K562 (cell line): Measurements from ENCODE around the gene SLC17A1. TPM values are rescaled to one million over a fixed set of nuclear protein-coding genes. Genes with fewer than 3 reads are reported as not detected.

ENCODE experiments used
- ATAC-seq: fragments of 200-7000 bp; cut with Tn5 transposase; 3 replicates; pipeline ENCODE4 v1.9.1; 2020; ENCODE audit warnings: moderate library complexity
- BruUV-seq: library from RNA; stranded (reverse); fragments of 400-500 nt; replicated peaks from 2 replicates; lab custom pipeline; 2021; lab: Mats Ljungman, UMichigan
- CTCF ChIA-PET: fragments of 300-600 bp; formaldehyde crosslinking; extraction: SDS; loops from one replicate; lab custom pipeline; 2021; ENCODE audit warnings: low intra/inter-chr PET ratio; lab: Yijun Ruan, JAX
- POLR2A ChIA-PET: fragments of 300-600, 350-650 bp; sonication (Branson Sonifier 250); formaldehyde crosslinking; extraction: SDS; loops from one replicate; lab custom pipeline; 2021; ENCODE audit warnings: antibody characterized with exemption, inconsistent platforms; lab: Yijun Ruan, JAX
- DNase-seq, 4 experiments: peaks; one replicate each; pipeline versions ENCODE4 v3.0.0 to v3.0.0-alpha.2; 2011 to 2018; ENCODE audit warnings: low spot score in 3 of 4, mixed read lengths in 3 of 4; ENCODE audit errors: extremely low read depth in 1 of 4
- FAIRE-seq: peaks from 2 replicates; lab custom pipeline; 2011; peaks lifted over from hg19 to GRCh38; lab: Jason Lieb, UNC
- H2AFZ ChIP-seq: 2 replicates; pipeline ENCODE4 v1.6.0; 2011; ENCODE audit warnings: low read depth, low read length, control low read depth, inconsistent platforms
- H3K27ac ChIP-seq: fragments of 200-600 bp; 3 replicates; pipeline ENCODE4 v1.8.0; 2011; ENCODE audit warnings: low read depth, mild to moderate bottlenecking, control low read depth, inconsistent platforms, low read length, moderate library complexity, mixed read lengths; ENCODE audit errors: extremely low read depth
- H3K27me3 ChIP-seq, 2 experiments: fragments of 300-600 bp in 1 of 2; 2 replicates in 1 of 2; 3 replicates in 1 of 2; pipeline versions ENCODE4 v1.6.0 to v1.8.0; 2011; ENCODE audit warnings: inconsistent platforms in 2 of 2, low read length in 2 of 2, mild to moderate bottlenecking in 1 of 2, mixed read lengths in 1 of 2, moderate library complexity in 1 of 2; ENCODE audit not compliant: control insufficient read depth in 2 of 2, insufficient read depth in 2 of 2
- H3K36me3 ChIP-seq: fragments of 300-600 bp; 3 replicates; pipeline ENCODE4 v1.8.0; 2011; ENCODE audit warnings: mild to moderate bottlenecking, low read length, inconsistent platforms; ENCODE audit not compliant: control insufficient read depth, insufficient read depth
- H3K4me1 ChIP-seq, 2 experiments: fragments of 200-600 bp in 1 of 2; replicated peaks in 1 of 2; 2 replicates in 1 of 2; 3 replicates in 1 of 2; pipeline versions ENCODE4 v1.5.1 to v1.8.0; 2011; ENCODE audit warnings: inconsistent platforms in 2 of 2, low read length in 2 of 2, mild to moderate bottlenecking in 1 of 2, mixed read lengths in 1 of 2, moderate library complexity in 1 of 2; ENCODE audit not compliant: control insufficient read depth in 2 of 2, insufficient read depth in 2 of 2
- H3K4me2 ChIP-seq: 2 replicates; pipeline ENCODE4 v1.6.1; 2011; ENCODE audit warnings: low read length, control low read depth, inconsistent platforms, mixed read lengths; ENCODE audit not compliant: insufficient read depth
- H3K4me3 ChIP-seq: fragments of 200-600 bp; sonication (generic), shearing (Covaris generic); 2 replicates; pipeline ENCODE4 v1.5.1; 2016; ENCODE audit warnings: control low read depth, inconsistent platforms
- H3K79me2 ChIP-seq: fragments of 200-600 bp; 3 replicates; pipeline ENCODE4 v1.8.0; 2011; ENCODE audit warnings: low read length, inconsistent platforms; ENCODE audit not compliant: control insufficient read depth, insufficient read depth
- H3K9ac ChIP-seq, 2 experiments: 2 replicates each; pipeline versions ENCODE4 v1.6.0 to v1.6.1; 2011; ENCODE audit warnings: low read depth in 2 of 2, low read length in 2 of 2, control low read depth in 1 of 2, inconsistent platforms in 1 of 2, mild to moderate bottlenecking in 1 of 2, mixed read lengths in 1 of 2; ENCODE audit not compliant: insufficient read depth in 1 of 2
- H3K9me1 ChIP-seq: one replicate; pipeline ENCODE4 v1.6.0; 2011; ENCODE audit warnings: inconsistent platforms, mild to moderate bottlenecking, low read length, moderate library complexity; ENCODE audit not compliant: control insufficient read depth, insufficient read depth
- H3K9me3 ChIP-seq: replicated peaks from 2 replicates; pipeline ENCODE4 v1.5.1; 2011; ENCODE audit warnings: low read depth, low read length, inconsistent platforms; ENCODE audit not compliant: control insufficient read depth, insufficient read depth
- H4K20me1 ChIP-seq: replicated peaks from 2 replicates; pipeline ENCODE4 v1.6.1; 2011; ENCODE audit warnings: low read length, inconsistent platforms, mixed read lengths; ENCODE audit not compliant: control insufficient read depth, insufficient read depth
- CUX1 ChIP-seq: fragments of 200-800 bp; sonication (Bioruptor generic); IDR thresholded peaks from 2 replicates; pipeline ENCODE4 v1.6.1; 2016; ENCODE audit warnings: missing genetic modification characterization, missing compliant biosample characterization
- PBX2 ChIP-seq, 2 experiments: IDR thresholded peaks in 1 of 2; conservative IDR thresholded peaks in 1 of 2; 2 replicates each; pipeline ENCODE4 v1.6.1; 2016; ENCODE audit warnings: low read depth in 2 of 2, mild to moderate bottlenecking in 1 of 2, missing compliant biosample characterization in 1 of 2, missing genetic modification characterization in 1 of 2, moderate library complexity in 1 of 2
- WGBS: fragments of 100-300 bp; shearing (Covaris generic); methylation state at CpG from one replicate; pipeline ENCODE4 v1.1.6; 2016; ENCODE audit warnings: low coverage, mixed read lengths; ENCODE audit not compliant: insufficient coverage; ENCODE audit errors: missing lambda C conversion rate; 5-methylcytosine and 5-hydroxymethylcytosine counted together
- in situ Hi-C: fragments of 300-500 bp; cut with MboI; formaldehyde crosslinking; loops from 4 replicates; pipeline ENCODE4 v1.15.0; 2018; ENCODE audit warnings: inconsistent platforms, mixed read lengths
- intact Hi-C: fragments of 100-400 bp; cut with micrococcal nuclease; formaldehyde crosslinking; loops from 2 replicates; pipeline ENCODE4 v1.14.2; 2022
- polyA plus RNA-seq, 8 experiments: library from polyadenylated mRNA; depleted of rRNA in 4 of 8; stranded (reverse) in 5 of 8; unstranded in 3 of 8; fragments of >200 nt; fragmentation: Nextera tagmentation in 2 of 8; fragmentation: Illumina TruSeq in 1 of 8; extraction: Ambion mirVana in 2 of 8; extraction: Trizol in 1 of 8; gene quantifications; 2 replicates each; pipeline versions ENCODE4 v1.2.1 to v1.2.3, GENCODE V29; 2011 to 2014; ENCODE audit warnings: inconsistent platforms in 1 of 8, missing spikeins in 1 of 8
- total RNA-seq, 7 experiments: library from RNA; depleted of rRNA in 6 of 7; stranded (reverse); fragments of >200 nt in 6 of 7; fragmentation: Illumina TruSeq in 2 of 7; extraction: Trizol in 2 of 7; gene quantifications; 2 replicates each; pipeline versions ENCODE4 v1.2.1 to v1.2.3, GENCODE V29; 2011 to 2021; ENCODE audit warnings: low replicate concordance in 1 of 7

The SLC17A1 gene
- total and polyA plus RNA-seq, 9 of the 15 experiments (the other 6 are each of a cell fraction or from before 2014, with no cell fraction given) = not detected

- Histone ChIP-seq H3K4me2 (no peak overlapping the region), H2AFZ (no peak overlapping the region), H3K27ac (no peak overlapping the region), H3K79me2 (no peaks in the 10 kb centered on the region), H3K27me3 (no peaks in the 10 kb centered on the region), H3K4me1 (peaks cover 0 to 14% of the 10 kb centered on the region in 2 experiments; a peak in 3 of 5 replicates), H3K9ac (no peak overlapping the region), H3K9me1 (no peaks in the 10 kb centered on the region), H3K9me3 (no peaks in the 10 kb centered on the region), H3K36me3 (no peaks in the 10 kb centered on the region), H3K4me3 (no peak overlapping the region), H4K20me1 (no peaks in the 10 kb centered on the region)
- ATAC-seq (no peak), DNase-seq (no peak), FAIRE-seq (no peak)
- no TSS peak for BruUV-seq
- TF ChIP-seq CUX1 (CRISPR knock-in tag) (no peak), PBX2 (CRISPR knock-in tag; IDR thresholded peaks at IDR 0.05; ENCODE audit: low read depth) (0 out of 2 replicates have a peak, but pooled peaks have one; percentile 24), PBX2 (tag; conservative IDR thresholded peaks at IDR 0.05; ENCODE audit: low read depth) (no peak)
- ChIA-PET CTCF (no interaction called here), POLR2A (interaction anchor here (0.5 kb wide), 1 partner anchor 236 kb away, joined by 3 read pairs; no protein-coding TSS in a partner anchor)
- in situ Hi-C loops (no loop called here), intact Hi-C loops (no loop called here)
- 15% methylated on average over 3 of the region's 3 CpGs for WGBS
Observed at GRCh38 chr6:25868436-25869183, 36.8 kb upstream of the SLC17A1 start.
